NCI-H345 treated with DMSO at 0.1 percent for 48 hours (cell line): ENCODE measurements around the gene SEMA6D.

Experiments
- DNase-seq: peaks from one replicate; lab custom pipeline; 2025; ENCODE audit not compliant: unreplicated experiment; lab: John Stamatoyannopoulos, UW

SEMA6D gene

GRCh38 chr15:47781527-47781926, 64.2 kb downstream of the SEMA6D start:
- DNase-seq = no peak

DNA sequence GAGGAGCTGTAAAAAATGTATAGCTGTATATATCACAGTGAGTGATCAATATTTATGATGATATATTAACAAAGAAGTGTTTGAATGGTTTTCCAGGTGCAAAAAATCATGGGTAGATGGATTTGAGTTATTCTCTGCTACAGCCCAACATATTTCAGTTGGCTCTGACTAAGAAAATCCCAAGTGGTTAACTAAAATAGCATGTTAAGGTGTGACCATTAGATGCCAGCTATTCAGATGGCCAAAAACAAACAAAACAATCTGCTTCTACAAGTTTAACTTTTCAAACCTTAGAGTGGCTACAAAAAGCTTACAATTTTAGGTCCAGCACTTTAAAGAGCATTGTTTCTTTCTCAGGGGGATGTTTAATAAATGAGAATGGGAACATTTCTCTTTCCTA, 67.5 kb downstream of the SEMA6D start:
- DNase-seq = no peak

GRCh38 chr15:47786371-47786770, 69.1 kb downstream of the SEMA6D start:
- DNase-seq = no peak

GRCh38 chr15:47787875-47788274, 70.6 kb downstream of the SEMA6D start:
- no peak for DNase-seq

DNA sequence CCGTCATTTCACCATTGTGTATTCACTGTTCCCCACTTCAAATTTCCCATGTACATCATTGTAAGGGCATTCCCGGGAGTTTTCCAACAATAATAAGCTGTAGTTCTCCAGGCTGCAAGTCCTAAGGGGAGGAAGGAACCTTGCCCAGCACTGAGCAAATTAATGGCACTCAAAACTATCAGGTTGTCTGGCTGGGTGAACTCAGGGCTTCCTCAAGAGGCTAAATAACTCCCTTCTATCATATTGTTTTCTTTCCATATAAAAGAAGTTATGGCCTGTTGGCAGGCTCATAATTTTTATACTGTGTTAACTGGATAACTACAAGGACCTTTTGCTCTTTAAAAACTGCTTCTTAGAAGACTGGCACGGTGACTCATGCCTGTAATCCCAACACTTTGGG, 71.4 kb downstream of the SEMA6D start:
- no peak for DNase-seq

DNA sequence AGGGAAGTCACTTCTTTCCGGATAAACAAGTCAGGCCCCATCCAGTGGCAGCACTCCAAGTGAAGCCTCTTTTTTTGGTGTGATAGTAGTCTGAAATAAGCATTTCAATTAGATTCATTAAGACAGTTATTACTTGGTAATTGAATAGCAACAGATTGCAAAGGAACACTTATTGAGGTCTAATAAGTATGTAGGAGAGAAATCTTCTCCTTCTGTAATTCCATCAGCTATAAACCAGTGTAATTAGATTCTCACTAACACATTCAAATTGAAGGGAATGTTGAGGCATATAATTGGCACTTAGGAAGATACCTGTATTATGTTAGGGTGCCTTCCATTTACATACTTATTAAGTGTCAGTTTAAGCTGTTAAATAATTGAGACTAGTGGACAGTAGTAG, 73.9 kb downstream of the SEMA6D start:
- no peak for DNase-seq

- no peak for DNase-seq
Observed at GRCh38 chr15:47792231-47792630, 74.9 kb downstream of the SEMA6D start.

DNA sequence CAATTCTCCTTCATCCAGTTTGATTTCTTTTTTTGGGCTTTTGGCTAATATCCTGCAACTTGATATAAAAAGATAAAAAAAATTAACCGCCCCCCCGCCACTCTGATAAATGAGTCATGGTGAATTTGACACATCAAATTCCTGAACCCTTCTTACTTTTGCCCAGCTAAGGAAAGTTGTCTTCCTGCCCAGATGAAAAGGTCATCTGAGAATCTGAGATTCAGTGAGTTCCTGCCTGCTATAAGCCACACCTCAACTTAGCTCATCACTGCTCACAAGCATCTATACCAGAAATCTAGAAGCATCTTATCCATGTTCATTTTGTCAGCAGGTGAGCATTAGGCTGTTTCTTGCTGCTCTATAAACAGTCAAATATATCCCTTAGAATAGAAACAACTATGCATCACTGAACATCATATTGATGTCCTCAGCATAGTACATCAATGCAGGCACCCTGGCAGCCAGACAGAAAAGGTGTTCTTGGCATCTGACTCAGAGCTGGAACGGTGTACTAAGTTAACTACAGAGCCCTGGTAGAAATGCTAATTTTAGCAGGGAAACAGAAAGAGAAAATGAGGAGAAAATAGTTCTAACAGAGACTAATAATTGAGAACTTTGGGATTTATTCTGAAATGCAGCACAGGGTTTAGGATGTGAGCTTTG, 77.1 kb downstream of the SEMA6D start:
- no peak for DNase-seq

DNA sequence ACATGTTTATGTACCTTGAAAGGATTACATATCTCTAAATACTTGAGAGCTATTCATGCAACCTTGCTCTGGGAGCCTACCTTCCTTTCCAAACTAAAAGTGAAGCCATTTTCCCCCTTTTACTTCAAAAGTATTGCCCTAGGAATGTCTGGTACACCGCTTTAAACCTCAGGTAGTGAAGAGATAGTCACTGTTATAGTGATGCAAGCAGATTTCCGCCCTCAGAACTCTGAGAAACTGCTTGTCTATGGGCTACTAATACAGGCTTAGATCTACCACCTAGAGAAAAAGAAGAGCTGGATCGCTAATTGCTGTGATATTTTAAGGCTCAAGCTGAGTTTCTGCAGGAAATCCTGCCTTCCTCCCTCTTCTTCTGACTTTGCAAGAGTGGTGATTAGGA, 78.6 kb downstream of the SEMA6D start:
- DNase-seq = no peak

- no peak for DNase-seq
Observed at GRCh38 chr15:47796339-47796738, 79.0 kb downstream of the SEMA6D start.

GRCh38 chr15:47796830-47797229, 79.5 kb downstream of the SEMA6D start:
- DNase-seq = no peak

- DNase-seq = peak; percentile 25
Observed at GRCh38 chr15:47801522-47801921, 84.2 kb downstream of the SEMA6D start.

- no peak for DNase-seq
Observed at GRCh38 chr15:47802216-47802615, 84.9 kb downstream of the SEMA6D start.

- DNase-seq = no peak
Observed at GRCh38 chr15:47803767-47804166, 86.5 kb downstream of the SEMA6D start.

DNA sequence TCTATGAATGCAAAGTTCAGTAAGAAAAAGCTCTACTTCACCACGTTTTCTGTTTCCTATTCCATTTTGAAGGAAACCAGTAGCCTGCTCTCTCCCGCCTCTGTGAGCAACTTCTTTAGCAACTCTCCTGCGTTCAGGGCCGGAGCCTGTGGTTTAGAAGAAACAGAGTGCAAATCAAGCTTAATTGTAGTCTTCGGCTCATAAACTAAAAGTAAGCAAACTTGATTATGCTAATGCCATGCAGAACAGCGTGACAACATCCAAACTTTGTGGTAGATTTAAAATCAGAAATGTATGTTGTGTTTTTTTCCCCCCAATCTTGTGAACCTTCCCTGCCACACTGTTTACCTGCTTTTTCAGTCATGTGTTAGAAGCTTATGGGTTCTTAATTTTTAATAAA, 87.4 kb downstream of the SEMA6D start:
- DNase-seq = no peak

GRCh38 chr15:47806008-47806407, 88.7 kb downstream of the SEMA6D start:
- DNase-seq = no peak

- DNase-seq = no peak
Observed at GRCh38 chr15:47811172-47811571, 93.9 kb downstream of the SEMA6D start.

DNA sequence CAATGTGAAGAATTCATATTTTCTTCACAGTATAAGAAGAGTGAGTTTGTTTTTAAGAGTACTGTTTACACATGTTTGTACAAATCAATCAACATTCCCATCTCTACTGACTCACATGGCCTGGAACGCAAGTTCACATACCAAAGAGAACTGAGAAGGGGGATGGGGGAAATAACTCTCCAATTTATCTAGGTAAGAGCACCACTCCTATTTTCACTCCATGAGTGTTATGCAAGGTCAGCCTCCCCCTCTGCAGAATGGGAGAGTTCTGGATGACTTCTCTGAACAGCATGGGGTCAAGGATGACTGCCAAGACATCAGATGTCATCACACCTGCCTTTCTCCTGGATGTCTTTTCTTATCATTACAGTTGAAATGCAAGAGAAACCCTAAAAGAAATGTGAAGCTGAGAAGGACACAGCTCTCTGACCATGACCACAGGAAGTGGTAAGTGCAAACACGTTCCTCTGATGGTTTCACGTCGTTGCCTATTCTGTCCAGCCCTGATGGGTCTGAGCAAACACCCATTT, 95.2 kb downstream of the SEMA6D start:
- no peak for DNase-seq

DNA sequence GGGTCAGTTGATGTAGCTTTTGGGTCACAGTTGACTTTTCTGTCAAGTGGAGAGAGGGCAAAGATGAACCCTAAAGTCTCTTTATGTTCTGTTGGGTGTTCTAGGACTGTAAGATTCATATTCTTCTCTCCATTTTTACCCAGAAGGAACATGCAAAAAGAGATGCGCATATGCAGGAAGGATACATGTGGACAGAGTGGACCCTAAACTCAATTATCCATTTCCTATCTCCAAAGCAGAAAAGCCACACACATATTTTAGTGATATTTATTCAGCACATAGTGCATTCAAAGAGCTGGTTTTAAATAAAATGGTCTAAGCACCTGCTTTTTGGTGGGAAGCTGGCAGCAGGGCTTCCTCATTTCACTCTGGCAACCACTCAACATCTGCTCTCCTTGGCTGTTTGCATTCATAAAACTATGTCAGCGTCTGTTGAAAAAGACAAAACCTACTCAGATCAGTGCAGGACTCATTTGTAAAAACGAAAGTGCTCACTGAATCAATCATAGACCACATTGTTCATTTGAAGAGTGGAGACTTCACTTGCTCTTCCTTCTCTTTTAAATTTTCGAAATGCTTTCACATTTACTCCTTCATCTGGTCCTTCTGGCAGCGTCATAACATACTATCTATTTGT, 96.6 kb downstream of the SEMA6D start:
- no peak for DNase-seq

DNA sequence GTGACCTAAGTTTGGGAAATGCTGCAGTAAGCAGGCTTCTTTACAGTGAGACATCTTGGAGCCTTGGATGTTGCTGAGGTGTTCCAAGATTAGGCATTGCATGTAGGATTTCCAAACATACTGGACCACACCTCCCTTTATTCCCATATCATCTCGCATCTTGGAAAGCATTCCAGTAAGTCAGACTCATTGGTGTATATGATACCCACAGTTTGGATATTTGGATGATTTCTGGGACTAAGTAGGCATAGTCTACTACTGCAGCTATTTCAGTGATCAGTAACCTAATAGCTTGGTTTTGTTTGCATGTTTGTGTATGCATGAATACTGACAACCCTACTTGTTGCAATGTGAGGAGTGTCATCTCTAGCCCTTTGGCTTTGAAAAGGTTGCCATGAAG, 97.3 kb downstream of the SEMA6D start:
- no peak for DNase-seq

- no peak for DNase-seq
Observed at GRCh38 chr15:47817969-47818548, 100.8 kb downstream of the SEMA6D start.

DNA sequence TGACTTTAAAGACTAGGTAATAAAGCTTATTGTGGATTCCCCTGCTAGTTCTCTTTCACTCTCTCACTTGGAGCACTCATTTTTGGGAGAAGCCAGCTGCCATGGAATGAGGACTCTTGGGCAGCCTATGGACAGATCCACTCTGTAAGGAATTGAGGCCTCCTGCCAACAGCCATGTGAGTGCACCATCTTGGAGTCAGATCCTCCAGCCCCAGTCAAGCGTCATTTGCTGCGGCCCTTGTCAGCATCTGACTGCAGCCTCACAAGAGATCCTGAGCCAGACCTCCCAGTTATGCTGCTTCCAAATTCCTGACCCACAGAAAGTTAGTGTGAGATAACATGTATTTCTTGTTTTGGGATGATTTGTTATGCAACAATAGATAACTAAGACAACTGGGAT, 101.9 kb downstream of the SEMA6D start:
- no peak for DNase-seq
